DMS 273 (cell line): ENCODE data around the gene SLC3A2.
A peak's percentile ranks its signal among the peaks of the same experiment; 100 is the strongest.
"Not testable (repeated sequence)": the region's sequence is repeated elsewhere in the genome, so short reads cannot be mapped to it uniquely, and the experiment has no call there.

Experiments
- DNase-seq: peaks from one replicate; lab custom pipeline; 2025; ENCODE audit not compliant: unreplicated experiment; lab: John Stamatoyannopoulos, UW

Gene SLC3A2

DNA sequence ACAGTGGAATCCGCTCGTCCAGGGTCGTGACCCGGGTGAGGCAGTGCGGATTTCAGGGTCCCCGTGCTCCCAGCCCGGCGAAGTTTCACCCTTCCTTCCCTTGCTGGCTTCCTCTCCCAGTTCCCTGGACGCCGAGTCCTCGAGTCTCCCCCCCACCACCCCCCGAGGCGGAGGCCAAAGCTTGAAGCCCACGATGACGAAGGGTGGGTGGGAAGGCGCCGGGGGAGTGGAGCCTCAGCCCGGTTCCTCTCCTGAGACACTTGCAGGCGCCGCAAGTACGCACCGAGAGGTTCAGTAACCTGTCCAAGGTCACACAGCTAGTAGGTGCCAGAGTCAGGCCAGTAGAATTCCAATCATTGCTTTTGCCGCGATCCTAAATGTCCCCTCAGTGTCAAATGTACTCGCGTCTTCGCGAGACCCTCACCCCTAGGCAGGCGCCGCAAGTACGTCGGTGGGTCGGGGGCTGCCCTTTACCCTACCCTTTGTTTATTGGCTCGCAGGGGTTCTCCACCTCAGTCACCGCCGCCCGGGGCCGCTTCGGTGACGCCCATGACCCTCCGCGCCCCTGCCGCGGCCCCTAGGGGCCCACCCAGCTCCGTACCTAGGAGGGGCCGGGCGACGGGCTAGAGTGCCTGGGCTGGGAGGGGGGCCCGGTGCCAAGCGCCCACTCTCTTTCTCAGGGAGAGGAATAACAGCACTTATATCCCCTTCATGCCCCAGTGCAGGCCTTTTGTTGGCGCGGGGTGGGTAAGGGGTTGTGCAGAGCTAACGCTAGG lies 46.2 kb downstream of the SLC3A2 start:
- DNase-seq = no peak

DNA sequence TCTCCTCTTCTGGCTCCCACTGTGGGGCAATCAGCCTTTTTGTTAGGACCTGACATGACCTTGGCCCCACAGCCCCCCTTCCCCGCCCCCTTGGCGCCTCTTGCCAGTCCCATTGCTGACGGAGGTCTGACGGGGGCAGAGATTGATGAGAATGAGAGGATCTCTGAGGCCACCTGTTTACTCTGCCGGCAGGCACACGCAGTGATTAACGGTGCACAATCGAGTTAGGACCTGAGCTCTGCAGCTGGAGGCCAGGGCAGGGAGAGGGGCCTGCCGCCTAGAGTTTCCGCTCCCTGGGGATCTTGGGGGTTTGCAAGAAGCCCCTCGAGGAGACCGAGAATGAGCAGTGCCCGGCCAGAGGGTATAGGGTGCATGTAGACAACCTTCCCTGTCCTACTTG lies 47.3 kb downstream of the SLC3A2 start:
- DNase-seq = peak; percentile 15

DNA sequence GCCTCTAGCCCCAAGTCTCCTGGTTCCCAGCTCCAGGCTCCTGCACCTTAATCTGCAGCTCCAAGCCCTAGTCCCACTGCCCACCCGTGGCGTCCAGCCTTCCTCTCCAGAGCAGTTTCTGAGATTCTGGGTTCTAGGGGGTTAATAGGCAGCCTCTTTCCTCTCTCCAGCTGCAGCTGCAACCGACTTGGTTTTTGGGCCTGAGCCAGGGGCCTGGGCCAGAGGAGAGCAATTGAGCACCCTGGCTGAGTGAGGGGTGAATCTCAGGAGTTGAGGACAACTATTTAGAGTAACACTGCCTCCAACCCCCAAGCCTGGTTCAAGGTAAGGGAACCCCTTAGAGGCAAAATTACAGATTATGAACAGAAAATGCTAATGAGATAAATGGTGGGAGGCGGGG lies 49.5 kb downstream of the SLC3A2 start:
- peak; percentile 42 for DNase-seq

DNA sequence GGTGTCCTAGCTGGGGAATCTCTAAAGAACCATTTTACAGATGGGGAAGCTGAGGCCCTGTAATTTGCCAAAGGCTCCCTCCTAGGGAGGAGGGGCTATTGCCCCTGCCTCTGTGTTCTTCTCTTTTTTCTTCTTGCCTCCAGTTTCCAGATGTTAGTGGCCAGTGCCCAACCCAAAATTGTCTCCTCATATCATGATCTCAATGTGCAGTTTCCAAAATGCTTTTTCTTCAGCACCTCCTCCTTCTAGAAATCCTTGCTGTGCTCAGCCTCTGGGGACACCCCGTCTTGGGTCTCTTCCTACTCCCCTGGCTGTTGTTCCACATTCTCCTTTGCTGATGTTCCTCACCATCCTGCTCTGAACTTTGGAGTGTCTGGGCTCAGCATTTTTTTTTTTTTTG lies 50.0 kb downstream of the SLC3A2 start:
- no peak for DNase-seq

DNA sequence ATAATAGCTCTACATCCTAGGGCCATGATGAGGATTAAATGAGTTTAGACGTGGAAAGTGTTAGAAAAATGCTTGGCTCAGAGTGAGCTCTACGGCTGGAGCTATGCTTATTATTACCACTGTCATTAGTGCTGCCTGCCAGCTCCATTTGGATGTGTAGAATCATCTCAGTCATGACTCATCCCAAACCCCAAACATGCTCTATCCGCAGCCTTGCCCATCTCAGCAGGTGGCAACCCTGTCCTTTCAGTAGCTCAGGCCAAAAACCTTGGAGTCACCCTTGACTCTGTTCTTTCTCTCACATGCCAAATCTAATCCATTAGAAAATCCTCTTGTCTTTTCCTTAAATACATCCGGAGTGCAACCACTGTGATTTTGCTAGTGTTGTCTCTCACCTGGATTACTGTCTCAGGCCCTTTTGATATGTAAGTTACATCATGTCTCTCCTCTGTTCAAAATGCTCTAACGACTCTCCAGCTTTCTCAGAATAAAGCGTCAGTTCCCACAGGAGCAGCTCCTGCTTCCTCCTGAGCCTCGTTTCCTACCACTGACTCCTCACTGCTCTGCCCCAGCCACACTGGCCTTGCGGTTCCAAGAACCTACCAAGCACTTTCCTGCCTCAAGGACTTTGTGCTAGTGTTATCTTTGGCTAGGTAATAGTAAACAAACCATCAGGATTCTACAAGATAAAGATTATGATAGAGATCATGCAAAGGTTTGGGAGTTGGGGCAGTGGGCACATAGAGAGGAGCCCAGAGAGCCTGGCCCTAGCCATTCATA lies 51.0 kb downstream of the SLC3A2 start:
- DNase-seq = no peak

DNA sequence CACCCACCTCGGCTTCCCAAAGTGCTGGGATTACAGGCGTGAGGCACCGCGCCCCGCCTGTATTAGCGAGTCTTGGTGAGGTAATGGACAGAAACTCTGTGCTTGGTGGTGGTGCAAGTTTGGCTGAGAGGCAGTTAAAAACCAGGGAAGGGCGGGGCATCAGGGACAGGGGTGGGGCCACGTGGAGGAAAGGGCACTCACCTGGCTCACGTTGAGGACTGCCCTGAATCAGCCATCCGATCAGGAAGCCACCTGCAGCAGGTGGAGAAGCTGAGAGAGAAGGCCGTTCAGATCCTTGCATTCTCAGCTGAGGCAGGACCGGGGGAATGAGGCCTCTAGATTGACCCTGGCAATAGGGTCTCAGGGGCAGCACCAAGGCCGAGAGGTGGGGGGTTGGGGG lies 52.6 kb downstream of the SLC3A2 start:
- no peak for DNase-seq

DNA sequence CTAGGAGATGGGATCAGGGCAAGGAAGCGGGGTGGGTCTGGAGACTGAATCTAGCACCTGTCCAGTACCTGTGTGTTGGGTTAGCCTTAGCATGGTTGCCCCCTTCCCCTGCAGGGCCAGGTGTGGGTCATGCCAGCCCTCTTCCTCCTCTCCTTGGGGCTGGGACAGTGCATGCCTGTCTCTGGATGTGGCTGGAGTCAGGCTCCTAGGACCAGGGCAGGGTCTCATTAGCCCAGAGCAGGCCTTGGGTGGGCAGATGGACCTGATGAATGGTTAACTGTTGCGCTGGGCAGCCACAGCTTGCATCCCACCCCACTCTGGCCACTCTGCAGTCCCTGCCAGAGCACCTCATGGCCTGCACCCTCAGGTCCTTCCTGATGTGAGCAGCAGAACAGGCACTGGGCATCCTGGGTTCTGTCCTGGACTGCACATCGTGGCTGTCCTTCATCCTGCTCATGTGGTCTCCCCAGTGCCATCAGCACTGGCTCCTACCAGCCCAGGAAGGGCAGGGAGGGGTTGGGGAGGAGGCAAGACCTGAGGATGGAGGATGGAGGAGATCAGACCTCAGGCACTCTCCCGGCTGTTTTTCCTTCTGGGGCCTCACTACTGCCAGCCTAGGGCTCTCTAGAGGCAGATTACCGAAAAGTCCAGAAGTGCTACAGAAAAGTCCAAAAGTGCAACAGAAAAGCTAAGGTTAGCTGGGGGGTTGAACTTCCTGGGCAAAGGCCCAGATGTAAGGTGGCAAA lies 53.2 kb downstream of the SLC3A2 start:
- DNase-seq = no peak

DNA sequence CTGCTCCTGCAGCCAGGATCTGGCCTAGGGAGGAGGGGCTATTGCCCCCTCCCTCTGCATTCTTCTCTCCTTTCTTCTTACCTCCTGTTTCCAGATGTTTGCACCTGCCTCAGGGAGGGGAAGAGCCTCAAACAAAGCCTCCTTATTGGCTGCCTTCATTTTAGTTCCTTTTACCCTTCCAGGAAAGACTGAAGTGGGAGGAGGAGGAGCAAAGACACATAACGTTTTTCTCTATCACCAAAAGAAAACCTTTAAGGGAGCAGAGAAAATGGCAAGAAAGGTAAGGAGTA lies 53.7 kb downstream of the SLC3A2 start:
- DNase-seq = no peak

DNA sequence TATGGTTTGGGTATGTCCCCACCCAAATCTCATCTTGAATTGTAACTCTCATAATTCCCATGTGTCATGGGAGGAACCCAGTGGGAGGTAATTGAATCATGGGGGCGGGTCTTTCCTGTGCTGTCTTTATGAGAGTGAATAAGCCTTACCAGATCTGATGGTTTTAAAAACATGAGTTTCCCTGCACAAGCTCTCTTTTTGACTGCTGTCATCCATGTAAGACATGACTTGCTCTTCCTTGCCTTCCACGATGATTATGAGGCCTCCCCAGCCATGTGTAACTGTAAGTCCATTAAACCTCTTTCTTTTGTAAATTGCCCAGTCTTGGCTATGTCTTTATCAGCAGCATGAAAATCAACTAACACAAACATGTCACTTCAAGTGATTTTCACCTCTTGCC lies 56.8 kb downstream of the SLC3A2 start:
- DNase-seq = not testable (repeated sequence)
